Ammon's horn (tissue), 1 donor: Measurements from ENCODE around the gene CYBC1.
"Not testable (repeated sequence)": the region's sequence is repeated elsewhere in the genome, so short reads cannot be mapped to it uniquely, and the experiment has no call there.

ENCODE experiments used
- DNase-seq: peaks from one replicate; pipeline ENCODE4 v3.0.0-alpha.2; 2016; ENCODE audit warnings: low spot score

CYBC1 gene

GRCh38 chr17:82434216-82434565, 16.4 kb downstream of the CYBC1 start:
- no peak for DNase-seq

DNA sequence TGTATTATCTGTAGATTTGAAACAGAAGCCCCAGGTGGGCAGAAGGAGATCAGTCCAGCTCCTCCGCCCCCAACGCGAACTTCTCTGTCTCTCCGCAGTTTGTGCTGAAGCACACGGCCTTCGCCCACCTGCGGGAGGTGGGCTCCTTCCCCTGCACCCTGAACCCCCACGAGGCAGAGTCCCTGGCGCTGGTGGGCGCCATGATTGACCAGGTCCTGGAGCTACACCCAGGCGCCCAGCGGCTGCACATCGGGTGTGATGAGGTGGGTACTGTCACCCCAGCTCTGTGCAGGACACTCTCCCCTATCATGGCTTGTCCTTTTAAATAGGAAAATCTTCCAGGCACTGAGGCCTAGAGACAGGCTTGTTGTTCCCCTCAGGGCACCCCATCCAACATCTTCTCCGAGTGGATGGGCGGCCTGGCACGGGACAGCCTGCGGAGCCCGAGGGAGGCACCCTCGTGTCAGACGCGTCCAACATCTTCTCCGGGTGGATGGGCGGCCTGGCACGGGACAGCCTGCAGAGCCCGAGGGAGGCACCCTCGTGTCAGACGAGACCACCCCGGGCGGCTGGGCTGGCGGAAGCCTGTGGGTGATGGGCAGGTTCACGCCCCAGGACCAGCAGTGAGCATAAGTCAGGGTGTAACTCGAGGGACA, 16.9 kb downstream of the CYBC1 start:
- DNase-seq, result no peak

- DNase-seq, result no peak
These were observed 18.5 kb downstream of the CYBC1 start for GRCh38 chr17:82432017-82432416.

- no peak for DNase-seq
These were observed 20.7 kb downstream of the CYBC1 start for GRCh38 chr17:82429824-82430223.

DNA sequence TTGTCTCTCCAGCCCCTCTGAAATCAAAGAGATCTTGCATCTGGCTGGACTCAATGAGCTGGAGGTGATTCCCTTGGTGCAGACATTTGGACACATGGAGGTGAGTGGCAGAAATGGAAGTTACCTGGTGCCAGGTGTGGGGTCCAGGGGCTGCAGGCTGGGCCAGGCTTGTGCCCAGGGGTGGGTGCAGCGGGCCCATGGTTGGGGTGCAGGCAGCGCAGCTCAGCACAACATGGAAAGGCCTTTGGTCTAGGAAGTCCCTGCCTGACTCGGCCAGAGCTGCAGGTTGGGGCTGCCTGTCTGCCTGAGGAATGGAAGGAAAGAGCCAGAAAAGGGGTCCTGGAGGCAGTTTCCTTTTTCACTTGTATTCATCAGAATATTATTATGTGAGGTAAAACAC, 22.0 kb downstream of the CYBC1 start:
- no peak for DNase-seq

DNA sequence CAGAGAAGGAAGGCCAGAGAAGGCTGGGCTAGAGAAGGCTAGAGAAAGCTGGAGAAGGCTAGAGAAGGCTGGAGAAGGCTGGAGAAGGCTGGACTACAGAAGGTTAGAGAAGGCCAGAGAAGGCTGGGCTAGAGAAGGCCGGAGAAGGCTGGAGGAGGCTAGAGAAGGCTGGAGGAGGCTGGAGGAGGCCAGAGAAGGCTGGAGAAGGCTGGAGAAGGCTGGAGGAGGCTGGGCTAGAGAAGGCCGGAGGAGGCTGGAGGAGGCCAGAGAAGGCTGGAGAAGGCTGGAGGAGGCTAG, 25.7 kb downstream of the CYBC1 start:
- no peak for DNase-seq

GRCh38 chr17:82424001-82424862, 26.3 kb downstream of the CYBC1 start:
- no peak for DNase-seq

- DNase-seq, result no peak
These were observed 31.0 kb downstream of the CYBC1 start for GRCh38 chr17:82419540-82419939.

- DNase-seq, result peak; percentile 88
These were observed 32.3 kb downstream of the CYBC1 start, which contains the start of the genes HEXD and OGFOD3 for GRCh38 chr17:82418001-82418986. TSS of gene HEXD (plus strand) at chr17:82418347. CDS start at chr17:82419800, 1,453 bp downstream. TSS of gene OGFOD3 (minus strand) at chr17:82418586. CDS start at chr17:82418485, 101 bp downstream.

DNA sequence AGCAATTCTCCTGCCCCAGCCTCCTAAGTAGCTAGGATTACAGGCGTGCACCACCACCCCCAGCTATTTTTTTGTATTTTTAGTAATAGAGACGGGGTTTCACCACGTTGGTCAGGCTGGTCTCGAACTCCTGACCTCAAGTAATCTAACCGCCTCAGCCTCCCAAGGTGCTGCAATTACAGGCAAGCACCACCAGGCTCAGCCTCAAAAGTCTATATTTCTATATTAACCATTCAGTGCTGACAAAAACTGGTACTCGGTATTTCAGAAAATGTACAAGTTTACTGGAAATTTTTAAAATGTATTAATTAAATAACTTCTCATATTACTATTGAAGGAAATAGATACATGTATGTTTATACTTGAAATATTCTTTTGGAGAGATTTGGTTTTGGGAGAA, 33.8 kb downstream of the CYBC1 start:
- no peak for DNase-seq

GRCh38 chr17:82416264-82416663, 34.3 kb downstream of the CYBC1 start:
- no peak for DNase-seq

DNA sequence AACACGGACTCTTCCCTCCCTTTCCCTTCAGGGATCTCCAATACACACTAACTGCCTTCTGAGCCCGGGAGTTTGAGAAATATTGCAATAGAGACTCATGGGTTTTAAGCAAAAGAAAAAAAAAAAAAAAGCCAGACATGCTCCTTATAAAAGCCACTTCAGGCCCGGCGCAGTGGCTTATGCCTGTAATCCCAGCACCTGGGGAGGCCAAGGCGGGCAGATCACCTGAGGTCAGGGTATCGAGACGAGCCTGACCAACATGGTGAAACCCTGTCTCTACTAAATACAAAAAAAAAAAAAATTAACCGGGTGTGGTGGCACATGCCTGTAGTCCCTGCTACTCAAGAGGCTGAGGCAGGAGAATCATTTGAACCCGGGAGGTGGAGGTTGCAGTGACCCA, 34.8 kb downstream of the CYBC1 start:
- DNase-seq, result no peak

GRCh38 chr17:82415336-82415735, 35.2 kb downstream of the CYBC1 start:
- DNase-seq, result no peak

DNA sequence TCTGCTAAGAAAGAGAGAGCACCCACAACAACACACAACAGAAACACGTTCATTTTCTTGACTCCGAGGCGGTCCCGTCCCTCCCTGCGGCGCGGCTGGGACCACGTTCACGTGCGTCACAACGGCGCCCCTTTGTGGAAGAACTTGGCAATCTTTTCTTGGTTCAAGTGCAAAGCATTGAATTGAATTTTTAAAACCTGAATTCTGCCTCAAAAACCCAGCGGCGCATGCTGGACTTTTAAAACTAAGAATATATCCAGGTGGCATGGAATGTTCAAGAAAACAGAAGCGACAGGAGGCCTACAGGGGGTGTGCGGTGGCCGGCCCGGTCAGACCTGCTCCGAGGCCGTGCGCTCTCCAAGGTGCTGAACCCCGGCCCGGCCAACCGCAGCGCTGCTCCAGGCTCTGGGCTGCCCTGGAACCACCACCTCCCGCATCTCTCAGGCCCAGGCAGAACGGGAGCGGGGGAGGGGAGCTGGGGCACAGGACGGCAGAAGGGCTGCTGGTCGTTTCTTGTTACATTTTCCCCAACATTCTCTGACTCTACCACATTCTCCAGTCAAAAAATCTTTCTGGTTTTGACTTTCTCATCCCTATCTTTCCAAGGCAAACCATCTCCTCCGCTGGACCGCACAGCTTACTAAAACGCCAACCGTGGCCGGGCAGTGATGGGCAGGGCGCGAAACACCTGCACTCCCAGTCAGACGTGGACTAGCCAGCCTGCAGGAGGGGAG, 35.8 kb downstream of the CYBC1 start:
- DNase-seq, result peak; percentile 78

DNA sequence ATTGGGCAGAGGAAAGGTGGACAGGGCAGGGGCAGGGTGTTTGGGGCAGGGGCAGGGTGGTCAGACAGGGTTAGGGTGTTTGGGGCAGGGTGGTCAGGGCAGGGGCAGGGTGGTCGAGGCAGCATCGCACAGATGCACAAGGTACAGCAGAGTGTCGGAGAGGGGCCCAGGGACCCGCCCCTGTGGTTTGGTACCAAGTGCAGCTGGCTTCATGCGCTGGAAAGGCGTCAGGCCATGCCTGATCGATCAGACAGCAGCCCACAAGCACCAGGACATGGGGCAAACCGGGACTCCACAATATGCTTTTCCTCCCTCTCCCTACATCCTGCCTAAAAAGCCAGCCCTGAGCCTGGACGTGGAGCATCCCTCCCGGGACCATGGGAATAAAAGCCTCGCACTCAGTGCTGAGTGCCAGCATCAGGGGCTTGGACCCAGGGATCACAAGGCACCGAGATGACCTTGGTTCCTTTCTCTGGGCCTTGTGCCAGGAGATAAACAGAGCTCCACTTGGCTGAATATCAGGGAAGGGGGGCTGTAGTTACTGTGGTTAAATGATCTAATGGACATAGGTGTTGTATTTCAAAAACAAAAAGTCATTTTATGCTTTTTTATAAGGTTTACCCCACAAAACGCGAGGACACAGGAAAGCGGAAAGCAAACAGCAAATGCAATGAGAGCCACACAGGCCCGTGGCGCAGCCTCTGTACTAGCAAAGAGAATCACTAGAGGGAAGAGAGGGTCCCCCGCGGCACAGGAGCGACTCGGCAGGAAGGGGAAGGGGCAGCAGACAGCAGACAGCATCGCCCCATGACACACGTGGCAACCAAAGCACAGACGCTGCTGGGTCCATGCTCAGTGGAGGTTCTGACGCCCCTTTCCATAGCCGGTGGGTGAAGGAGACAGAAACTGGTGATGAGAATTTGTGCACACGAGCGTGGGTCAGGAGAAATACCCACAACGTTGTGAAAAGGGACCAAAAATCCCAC, 37.7 kb downstream of the CYBC1 start:
- no peak for DNase-seq

- DNase-seq, result not testable (repeated sequence)
These were observed 38.5 kb downstream of the CYBC1 start for GRCh38 chr17:82412081-82412480.

GRCh38 chr17:82411396-82412053, 39.0 kb downstream of the CYBC1 start:
- no peak for DNase-seq

- no peak for DNase-seq
These were observed 40.4 kb downstream of the CYBC1 start for GRCh38 chr17:82410014-82410716.

DNA sequence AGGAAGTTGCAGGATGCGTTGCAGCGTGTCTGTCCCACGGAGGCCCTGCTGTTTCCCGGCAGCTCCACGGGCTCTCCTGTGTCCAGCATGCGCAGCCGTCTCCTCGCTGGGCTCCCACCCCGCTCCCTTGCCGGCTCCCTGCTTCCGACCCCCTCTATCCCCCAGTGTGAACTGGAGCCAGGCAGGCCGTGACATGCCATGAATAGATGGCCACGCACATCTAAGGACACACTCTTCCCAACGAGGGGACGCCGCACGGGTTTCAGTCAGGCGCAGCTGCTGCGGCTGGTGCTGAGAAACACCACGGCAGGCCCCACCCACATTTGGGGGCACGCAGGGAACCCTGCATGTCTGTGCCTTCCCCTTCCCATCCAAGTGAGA, 41.6 kb downstream of the CYBC1 start:
- DNase-seq, result no peak
